ENCODE measurements around the gene RASSF10. TPM values are rescaled to one million over a fixed set of nuclear protein-coding genes. Genes with fewer than 3 reads are reported as not detected.

Gene RASSF10
- total RNA-seq, 1 donor from 2014 or later, result 0.13 TPM

- DNase-seq (ENCODE audit: low spot score), result no peak
Observed at GRCh38 chr11:13053255-13053917, 44.3 kb downstream of the RASSF10 start.

GRCh38 chr11:13054278-13054677, 45.2 kb downstream of the RASSF10 start:
- DNase-seq (ENCODE audit: low spot score), result no peak

- no peak for DNase-seq (ENCODE audit: low spot score)
Observed at GRCh38 chr11:13055200-13055599, 46.1 kb downstream of the RASSF10 start.

GRCh38 chr11:13061294-13061990, 52.3 kb downstream of the RASSF10 start:
- no peak for DNase-seq (ENCODE audit: low spot score)
